ENCODE measurements around the gene CABP1.

GRCh38 chr12:120614848-120615247 is 25.6 kb upstream of the CABP1 start:
- TF ChIP-seq POLR2AphosphoS5 (IDR thresholded peaks at IDR 0.05; ENCODE audit: insufficient read depth, low read depth, low read length) (no peak), POLR2A (IDR thresholded peaks at IDR 0.05; ENCODE audit: low read depth, low read length) (no peak), CTCF (IDR thresholded peaks at IDR 0.05; ENCODE audit: extremely low read depth in 1 of 2, insufficient read depth in 1 of 2, low read depth in 1 of 2, low read length in 2 of 2) (no peak)

All from endothelial cell of umbilical vein (primary cell).